ENCODE data around the gene PTGFRN.

The PTGFRN gene

DNA sequence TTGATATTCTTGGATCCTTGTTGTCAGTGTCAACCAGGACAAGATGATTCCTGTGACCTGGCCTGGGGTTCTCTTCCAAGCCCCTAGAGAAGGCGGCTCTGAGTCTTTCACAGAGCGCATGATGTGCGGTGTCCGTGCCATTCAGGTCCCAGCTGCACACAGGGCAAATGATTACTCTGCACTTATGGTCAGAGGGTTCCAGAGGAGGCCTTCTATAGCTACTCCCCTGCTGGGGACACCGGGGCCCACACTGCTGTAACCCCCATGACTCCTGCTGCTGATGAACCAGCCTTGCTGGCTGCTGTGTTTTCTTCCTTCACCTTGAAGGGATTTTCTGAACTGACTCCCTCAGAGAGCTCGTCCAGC, 1.5 kb downstream of the PTGFRN start:
- Histone ChIP-seq H3K27ac (no peak overlapping the region), H3K36me3 (no peaks in the 10 kb centered on the region), H3K27me3 (ENCODE audit: insufficient read depth, low read depth, severe bottlenecking) (peaks cover 8% of the 10 kb centered on the region), H3K4me3 (ENCODE audit: low read depth, low read length) (peak overlapping the region; percentile 73; the same call in 1 of the 2 replicates), H3K9me3 (ENCODE audit: severe bottlenecking) (no peaks in the 10 kb centered on the region)
- no peak for DNase-seq
- TF ChIP-seq, protein P1, sequence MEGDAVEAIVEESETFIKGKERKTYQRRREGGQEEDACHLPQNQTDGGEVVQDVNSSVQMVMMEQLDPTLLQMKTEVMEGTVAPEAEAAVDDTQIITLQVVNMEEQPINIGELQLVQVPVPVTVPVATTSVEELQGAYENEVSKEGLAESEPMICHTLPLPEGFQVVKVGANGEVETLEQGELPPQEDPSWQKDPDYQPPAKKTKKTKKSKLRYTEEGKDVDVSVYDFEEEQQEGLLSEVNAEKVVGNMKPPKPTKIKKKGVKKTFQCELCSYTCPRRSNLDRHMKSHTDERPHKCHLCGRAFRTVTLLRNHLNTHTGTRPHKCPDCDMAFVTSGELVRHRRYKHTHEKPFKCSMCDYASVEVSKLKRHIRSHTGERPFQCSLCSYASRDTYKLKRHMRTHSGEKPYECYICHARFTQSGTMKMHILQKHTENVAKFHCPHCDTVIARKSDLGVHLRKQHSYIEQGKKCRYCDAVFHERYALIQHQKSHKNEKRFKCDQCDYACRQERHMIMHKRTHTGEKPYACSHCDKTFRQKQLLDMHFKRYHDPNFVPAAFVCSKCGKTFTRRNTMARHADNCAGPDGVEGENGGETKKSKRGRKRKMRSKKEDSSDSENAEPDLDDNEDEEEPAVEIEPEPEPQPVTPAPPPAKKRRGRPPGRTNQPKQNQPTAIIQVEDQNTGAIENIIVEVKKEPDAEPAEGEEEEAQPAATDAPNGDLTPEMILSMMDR (IDR thresholded peaks at IDR 0.05; ENCODE audit: low read depth, low read length) = no peak

DNA sequence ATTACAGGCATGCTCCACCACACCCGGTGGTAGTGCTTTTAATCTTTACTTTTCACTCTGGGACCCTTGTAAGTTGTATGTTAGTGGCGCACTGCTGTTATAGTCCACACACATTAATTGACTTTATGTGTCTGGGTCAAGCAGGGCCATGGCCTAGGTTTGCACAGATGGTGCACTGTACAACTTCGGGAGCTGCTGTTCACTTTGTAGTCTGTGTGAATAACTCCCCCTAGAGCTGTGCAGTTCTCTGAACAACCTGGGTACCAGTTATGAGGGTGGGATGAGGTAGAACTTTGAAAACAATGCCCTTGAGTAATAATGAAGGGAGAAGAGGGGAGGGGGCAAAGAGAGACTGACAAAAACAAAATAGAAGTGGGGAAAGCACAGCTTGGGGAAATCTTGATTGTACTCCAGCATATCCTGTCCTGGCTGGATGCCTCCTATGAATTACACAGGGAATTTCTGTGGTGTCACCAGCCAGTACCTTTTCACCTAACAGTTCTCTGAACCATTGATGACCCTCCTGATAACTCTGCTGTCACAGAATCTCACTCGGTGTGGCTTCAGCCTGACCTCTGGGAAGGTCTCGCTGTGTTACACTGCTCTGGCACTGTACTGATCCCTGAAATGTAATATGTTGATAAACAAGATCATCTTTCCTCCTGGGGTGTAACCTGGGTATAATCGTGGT, 2.2 kb downstream of the PTGFRN start:
- Histone ChIP-seq H3K27ac (no peak overlapping the region), H3K27me3 (ENCODE audit: insufficient read depth, low read depth, severe bottlenecking) (peaks cover 8% of the 10 kb centered on the region), H3K4me3 (ENCODE audit: low read depth, low read length) (no peak overlapping the region), H3K9me3 (ENCODE audit: severe bottlenecking) (no peaks in the 10 kb centered on the region), H3K36me3 (no peaks in the 10 kb centered on the region)
- TF ChIP-seq, protein P1 (IDR thresholded peaks at IDR 0.05; ENCODE audit: low read depth, low read length) = no peak
- peak; percentile 39 for DNase-seq

DNA sequence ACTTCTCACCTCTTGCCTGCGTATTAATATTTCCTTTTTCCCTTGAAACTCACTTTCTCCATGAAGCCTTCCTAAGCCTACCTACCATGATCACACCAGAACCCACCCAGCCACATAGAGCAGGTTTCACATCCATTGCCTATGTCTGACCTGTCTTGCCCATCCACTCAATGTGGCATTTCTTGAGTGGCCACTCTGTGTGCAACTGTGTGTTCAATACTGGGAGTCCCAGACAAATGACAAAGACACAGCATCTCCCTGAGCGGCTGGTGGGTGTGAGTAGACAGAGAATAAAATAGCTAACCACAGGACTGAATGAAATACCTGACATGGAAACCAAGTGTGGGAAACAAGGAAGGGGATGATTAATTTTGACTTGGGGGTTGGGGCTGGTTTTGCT, 3.1 kb downstream of the PTGFRN start:
- TF ChIP-seq, protein P1 (IDR thresholded peaks at IDR 0.05; ENCODE audit: low read depth, low read length) = no peak
- peaks cover 8% of the 10 kb centered on the region for H3K27me3 ChIP-seq (ENCODE audit: insufficient read depth, low read depth, severe bottlenecking)
- DNase-seq = no peak

DNA sequence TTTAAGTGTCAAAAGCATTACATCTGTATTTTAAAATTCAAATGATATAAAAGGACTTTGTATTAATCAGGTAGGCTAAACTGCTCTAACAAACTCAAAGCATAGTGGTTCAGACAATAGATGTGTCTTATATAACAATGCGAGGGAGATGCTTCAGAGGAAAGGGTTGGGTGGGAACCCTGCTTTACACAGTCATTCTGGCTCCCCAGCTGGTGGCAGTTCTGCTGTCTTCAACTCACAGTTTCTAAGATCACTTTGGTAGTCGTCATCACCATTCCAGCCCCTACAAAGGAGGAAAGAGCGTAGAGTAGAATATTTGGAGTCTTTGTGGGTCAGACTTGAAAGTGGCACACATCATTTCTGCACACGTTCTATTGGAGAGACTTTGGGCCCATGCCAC, 4.2 kb downstream of the PTGFRN start:
- TF ChIP-seq, protein P1 (IDR thresholded peaks at IDR 0.05; ENCODE audit: low read depth, low read length) = no peak
- H3K27me3 ChIP-seq (ENCODE audit: insufficient read depth, low read depth, severe bottlenecking) = peaks cover 8% of the 10 kb centered on the region
- H3K36me3 ChIP-seq = no peaks in the 10 kb centered on the region
- H3K27ac ChIP-seq = no peak overlapping the region
- no peak overlapping the region for H3K4me3 ChIP-seq (ENCODE audit: low read depth, low read length)
- no peak for DNase-seq
- H3K9me3 ChIP-seq (ENCODE audit: severe bottlenecking) = no peaks in the 10 kb centered on the region

More for the DNA sequence above, 3.1 kb downstream of the PTGFRN start:
- Histone ChIP-seq H3K27ac (no peak overlapping the region), H3K9me3 (ENCODE audit: severe bottlenecking) (no peaks in the 10 kb centered on the region), H3K36me3 (no peaks in the 10 kb centered on the region), H3K4me3 (ENCODE audit: low read depth, low read length) (no peak overlapping the region)

DNA sequence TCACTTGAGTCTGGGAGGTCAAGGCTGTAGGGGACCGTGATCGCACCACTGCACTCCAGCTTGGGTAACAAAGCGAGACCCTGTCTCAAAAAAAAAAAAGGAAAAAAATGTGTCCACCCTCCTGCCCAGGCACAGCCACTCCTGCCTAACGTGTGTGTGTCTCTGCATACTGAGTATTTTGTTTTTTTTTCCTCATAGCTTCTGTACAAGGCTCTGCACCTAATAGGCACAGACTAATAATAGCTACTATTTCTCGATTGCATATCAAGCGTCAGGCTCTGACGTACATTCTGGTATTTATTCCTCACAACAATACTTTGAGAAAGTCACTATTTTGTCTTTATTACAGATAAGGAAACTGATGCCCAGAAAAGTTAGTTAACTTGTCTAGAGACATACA, 5.0 kb downstream of the PTGFRN start:
- no peak overlapping the region for H3K27ac ChIP-seq
- peaks cover 3% of the 10 kb centered on the region for H3K27me3 ChIP-seq (ENCODE audit: insufficient read depth, low read depth, severe bottlenecking)
- no peak overlapping the region for H3K4me3 ChIP-seq (ENCODE audit: low read depth, low read length)
- DNase-seq = no peak
- H3K36me3 ChIP-seq = no peaks in the 10 kb centered on the region
- no peaks in the 10 kb centered on the region for H3K9me3 ChIP-seq (ENCODE audit: severe bottlenecking)
- TF ChIP-seq, protein P1 (IDR thresholded peaks at IDR 0.05; ENCODE audit: low read depth, low read length) = no peak
